Right ventricle myocardium superior (tissue), 1 donor: ENCODE data around the gene RPE65. TPM values are rescaled to one million over a fixed set of nuclear protein-coding genes. Genes with fewer than 3 reads are reported as not detected.
"Not testable (repeated sequence)": the region's sequence is repeated elsewhere in the genome, so short reads cannot be mapped to it uniquely, and the experiment has no call there.

Source experiments
- ATAC-seq: fragments of 200-7000 bp; cut with Tn5 transposase; one replicate; pipeline ENCODE4 v1.9.1; 2020; ENCODE audit warnings: mild to moderate bottlenecking; ENCODE audit not compliant: poor library complexity
- DNase-seq: peaks from one replicate; pipeline ENCODE4 v3.0.0-alpha.2; 2020
- intact Hi-C: fragments of 100-400 bp; cut with DNase I; formaldehyde crosslinking; loops from one replicate; pipeline ENCODE4 v1.11.2; 2022
- long read RNA-seq: library from polyadenylated mRNA; unstranded; transcript quantifications from one replicate; pipeline ENCODE4 v2.0.0, GENCODE V29; 2021
- total RNA-seq: library from RNA; stranded (reverse); fragmentation: NEBNext Ultra II Directional; extraction: Animal tissue kit (Norgen Biotek cat#: 25700); gene quantifications from one replicate; pipeline ENCODE4 v1.2.1, GENCODE V29; 2021
- donor health status: DM: no; HTN: yes; CAD: no; lungs with severe emphysema.

Gene RPE65
- total RNA-seq: not detected
- long read RNA-seq: 0 reads

- DNase-seq (no peak), ATAC-seq (no peak)
- intact Hi-C loops: no loop called here
Observed at GRCh38 chr1:68449901-68450300, at the start of gene RPE65. RPE65 (minus strand) TSS chr1:68449954; CDS start chr1:68449905, 49 bp downstream.

DNA sequence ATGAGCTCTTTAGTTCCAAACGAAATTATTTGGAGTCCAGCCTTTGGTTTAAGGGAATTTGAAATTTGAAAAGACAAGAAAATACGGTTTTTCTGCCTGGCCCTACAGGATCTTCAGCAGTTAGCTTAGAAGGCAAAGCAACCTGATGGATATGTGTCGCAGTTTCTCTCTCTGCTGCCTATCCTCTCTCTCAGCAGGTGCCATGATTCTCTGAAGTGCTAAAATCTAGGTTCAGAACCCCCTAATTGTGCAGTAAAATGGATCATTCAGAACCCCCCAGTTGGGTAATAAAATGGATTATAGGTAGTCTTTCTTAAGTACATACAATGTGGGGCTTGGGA, 47.6 kb upstream of the RPE65 start:
- intact Hi-C loops: no loop called here
- ATAC-seq (no peak), DNase-seq (no peak)

DNA sequence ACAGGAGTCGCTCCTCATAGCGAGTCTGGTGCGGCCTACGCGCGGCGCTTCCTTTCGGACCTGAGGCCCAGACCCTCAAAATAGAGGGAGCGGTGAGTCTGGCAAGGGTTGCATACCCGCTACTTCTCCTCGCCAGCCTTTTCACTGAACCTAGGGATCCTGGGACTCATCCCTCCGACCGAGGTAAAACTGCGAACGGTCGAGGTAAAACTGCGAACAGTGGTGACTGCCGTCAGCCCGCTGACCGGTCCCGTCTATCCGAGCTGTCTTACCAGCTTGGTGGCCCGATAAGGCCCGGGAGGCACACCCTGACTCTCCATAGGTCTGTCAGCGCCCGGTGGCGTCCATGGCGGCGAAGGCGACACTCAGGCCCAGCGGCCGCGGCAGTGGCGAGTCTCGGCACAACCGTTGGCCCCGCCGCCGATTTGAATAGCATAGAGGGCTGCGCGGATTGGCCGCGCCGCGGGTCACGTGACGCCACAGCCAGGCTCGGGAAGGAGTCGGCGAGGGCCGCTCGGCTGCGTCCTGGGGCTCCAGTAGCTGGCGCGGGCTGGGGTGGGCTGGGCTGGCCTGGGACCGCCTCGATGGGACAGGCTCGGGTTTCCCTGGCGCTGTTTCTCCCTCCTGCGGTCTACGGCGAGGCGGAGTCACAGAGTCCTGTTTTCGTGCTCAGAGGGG, 47.1 kb upstream of the RPE65 start, which contains the start of gene DEPDC1:
TSS of gene DEPDC1 (minus strand) at position 403 of the 678 bp plus-strand sequence. CDS start at position 320, 83 bp downstream.
- peak; percentile 98 for DNase-seq
- ATAC-seq: peak; percentile 100
- intact Hi-C loops: no loop called here

DNA sequence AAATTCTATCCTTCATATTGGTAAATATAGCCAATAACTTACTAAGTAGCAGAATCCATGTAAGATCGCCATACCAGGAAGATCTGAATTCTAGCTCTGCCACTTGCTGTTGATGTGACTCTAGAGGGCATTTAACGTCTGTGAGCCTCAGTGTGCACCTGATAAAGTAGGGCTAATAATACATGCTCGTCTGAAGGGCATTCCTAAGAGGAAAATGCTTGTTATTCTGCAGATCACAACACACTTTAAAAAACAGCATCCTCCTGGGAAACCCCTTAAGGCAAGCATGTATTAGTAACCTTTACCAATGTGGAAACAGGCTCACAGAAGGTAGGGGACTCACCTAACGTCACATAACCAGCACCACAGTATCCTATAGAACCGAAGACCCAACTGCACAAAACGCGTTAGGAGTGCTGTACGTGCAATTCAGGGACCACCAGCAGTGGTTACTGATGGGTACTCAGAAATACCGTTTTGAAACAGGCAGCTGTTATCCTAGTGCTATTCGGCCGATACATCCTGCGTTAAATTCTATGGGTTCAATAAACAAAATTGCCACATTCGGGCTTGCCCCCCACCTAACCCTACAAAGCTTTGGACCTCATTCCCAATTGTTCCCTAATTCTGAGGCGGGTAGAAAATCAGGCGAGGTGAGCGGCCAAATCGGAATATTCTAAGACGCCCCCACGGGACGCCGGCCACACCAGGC, 46.4 kb upstream of the RPE65 start:
- ATAC-seq (no peak), DNase-seq (no peak)
- intact Hi-C loops: no loop called here

DNA sequence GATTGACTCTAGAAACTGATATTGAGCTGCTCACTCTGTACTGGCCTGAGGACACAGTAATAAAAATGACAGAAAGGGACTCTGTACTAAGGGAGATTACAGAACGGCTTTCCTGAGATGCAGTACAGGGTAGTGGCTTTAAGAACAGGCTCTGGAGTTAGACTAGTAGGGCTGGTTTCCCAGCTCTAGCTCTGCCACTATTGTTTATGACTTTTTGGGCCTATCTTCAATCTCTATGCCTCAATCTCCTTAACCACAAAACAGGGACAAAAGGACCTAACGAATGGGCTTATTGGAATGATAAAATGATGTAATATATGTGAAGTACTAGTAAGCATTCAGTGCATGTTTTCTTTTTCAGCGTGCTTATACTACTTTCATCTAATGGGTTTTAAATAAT, 45.8 kb upstream of the RPE65 start:
- ATAC-seq (no peak), DNase-seq (no peak)
- intact Hi-C loops: no loop called here

GRCh38 chr1:68493193-68493592, 43.4 kb upstream of the RPE65 start:
- no peak for DNase-seq
- intact Hi-C loops: no loop called here
- no peak for ATAC-seq

DNA sequence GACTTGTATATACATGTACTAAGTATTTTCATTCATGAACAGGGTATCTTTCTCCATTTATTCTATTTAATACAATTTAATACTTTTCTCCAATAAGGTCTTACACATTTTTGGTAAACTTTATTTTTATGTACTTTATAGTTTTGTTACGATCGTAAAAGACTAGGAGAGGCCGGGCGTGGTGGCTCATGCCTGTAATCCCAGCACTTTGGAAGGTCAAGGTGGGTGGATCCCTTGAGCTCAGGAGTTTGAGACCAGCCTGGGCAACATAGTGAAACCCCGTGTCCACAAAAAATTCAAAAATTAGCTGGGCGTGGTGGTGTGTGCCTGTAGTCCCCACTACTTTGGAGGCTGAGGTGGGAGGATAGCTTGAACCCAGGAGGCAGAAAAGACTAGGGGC, 42.5 kb upstream of the RPE65 start:
- intact Hi-C loops, DNase-seq, ATAC-seq: not testable (repeated sequence)

DNA sequence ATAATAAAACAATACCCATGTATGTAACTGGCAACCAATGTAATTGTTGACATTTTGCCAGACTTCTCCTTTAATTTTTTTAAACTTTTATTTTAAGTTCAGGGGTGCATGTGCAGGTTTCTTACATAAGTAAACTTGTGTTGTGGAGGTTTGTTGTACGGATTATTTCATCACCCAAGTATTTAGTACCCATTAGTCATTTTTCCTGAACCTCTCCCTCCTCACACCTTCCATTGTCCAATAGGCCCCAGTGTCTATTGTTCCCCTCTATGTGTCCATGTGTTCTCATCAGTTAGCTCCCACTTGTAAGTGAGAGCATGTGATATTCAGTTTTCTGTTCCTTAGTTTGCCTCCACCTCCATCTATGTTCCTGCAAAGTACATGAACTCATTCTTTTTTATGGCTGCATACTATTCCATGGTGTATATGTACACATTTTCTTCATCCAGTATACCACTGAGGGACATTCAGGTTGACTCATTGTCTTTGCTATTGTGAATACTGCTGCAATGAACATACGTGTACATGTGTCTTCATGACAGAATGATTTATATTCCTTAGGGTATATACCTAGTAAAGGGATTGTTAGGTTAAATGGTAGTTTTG, 40.4 kb upstream of the RPE65 start:
- intact Hi-C loops: no loop called here
- DNase-seq (no peak), ATAC-seq (no peak)

GRCh38 chr1:68485431-68486022, 35.8 kb upstream of the RPE65 start:
- DNase-seq (no peak), ATAC-seq (no peak)
- intact Hi-C loops: no loop called here

DNA sequence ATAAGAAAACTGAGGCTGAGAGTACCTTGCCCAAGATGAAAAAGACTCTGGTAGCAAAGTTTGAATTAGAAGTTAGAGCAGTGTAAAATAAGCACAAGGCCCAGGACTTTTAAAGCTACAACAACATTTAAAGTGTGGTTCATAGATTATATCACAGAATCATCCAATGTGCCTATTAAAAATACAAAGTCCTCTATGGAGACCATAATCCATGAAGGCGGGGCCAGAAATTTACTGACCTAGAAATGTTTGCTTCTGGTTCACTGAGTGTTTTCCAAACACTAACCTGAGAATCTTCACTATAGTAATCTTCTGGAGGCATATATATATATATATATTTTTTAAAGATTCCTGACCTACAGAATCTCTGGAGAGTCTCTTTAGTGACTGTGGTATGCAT, 34.9 kb upstream of the RPE65 start:
- no peak for ATAC-seq
- intact Hi-C loops: no loop called here
- no peak for DNase-seq

DNA sequence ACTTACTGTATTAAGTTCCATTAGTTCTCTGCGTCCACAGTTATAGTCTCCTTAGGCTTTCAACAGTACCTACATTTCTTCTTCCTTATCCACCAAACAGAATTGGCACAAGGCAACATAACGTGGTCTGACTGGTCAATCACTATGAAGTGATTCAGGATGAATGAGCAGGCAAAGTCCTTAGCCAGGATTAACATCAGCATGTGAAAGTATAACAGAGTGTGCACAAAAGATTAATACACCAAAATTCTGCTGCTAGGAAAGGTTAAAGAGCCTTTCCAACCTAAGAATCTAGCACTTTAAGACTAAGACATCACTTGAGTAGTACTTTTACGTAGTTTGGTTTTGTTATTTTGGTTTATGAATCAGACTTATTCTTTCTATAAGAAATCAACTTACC, 31.3 kb upstream of the RPE65 start:
- intact Hi-C loops: no loop called here
- DNase-seq (no peak), ATAC-seq (no peak)

- DNase-seq (no peak), ATAC-seq (no peak)
- intact Hi-C loops: no loop called here
Observed at GRCh38 chr1:68479501-68479900, 29.7 kb upstream of the RPE65 start.

- ATAC-seq: no peak
- intact Hi-C loops: no loop called here
Observed at GRCh38 chr1:68478662-68479061, 28.9 kb upstream of the RPE65 start.

GRCh38 chr1:68476626-68477025, 26.9 kb upstream of the RPE65 start:
- DNase-seq, ATAC-seq, intact Hi-C loops: not testable (repeated sequence)

More at GRCh38 chr1:68478662-68479061, 28.9 kb upstream of the RPE65 start:
- no peak for DNase-seq

DNA sequence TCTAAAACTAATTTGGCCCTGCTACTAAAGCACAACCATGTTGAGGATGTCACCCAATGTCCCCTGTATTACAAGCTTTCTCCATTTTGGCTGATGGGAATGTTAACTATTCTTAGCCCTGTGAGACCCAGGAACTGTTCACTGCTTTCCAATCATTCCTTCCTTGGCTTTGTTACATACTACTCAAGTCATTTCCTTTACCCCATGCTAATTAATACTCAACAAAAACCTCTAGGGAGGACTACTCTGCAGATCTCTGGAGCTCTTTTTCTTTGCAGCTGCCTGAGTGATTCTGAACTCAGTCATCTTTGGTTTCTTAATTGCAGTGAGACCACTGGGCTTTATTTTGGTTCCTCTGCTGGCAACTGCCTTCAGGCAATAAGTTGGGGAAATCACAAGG, 23.3 kb upstream of the RPE65 start:
- ATAC-seq (no peak), DNase-seq (no peak)
- intact Hi-C loops: no loop called here

DNA sequence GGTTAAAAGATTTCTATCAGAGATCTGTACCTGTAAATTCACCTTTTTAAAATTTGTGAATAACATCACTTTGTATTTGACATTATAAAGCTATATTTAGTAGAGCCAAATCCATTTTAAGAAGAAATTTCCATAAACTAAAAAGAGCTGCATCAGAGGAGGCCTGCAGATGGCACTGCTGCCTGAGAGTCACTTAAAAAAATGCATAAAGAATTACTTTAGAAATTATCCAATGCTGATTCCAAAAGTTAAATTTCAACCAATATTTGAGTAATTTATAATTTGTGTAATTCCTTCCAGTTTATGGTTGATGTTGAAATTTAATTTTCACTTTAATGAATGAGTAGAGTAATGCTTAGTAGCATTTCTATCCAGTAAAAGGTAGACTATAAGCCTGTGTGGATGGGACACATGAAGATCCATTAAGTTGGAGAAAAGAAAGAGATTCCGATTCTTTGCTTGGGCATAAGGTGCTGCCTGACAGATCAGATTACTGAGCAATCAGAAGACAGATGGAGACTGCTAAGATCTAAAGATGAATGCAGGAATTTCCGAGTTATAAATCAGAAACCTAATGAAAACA, 20.7 kb upstream of the RPE65 start:
- intact Hi-C loops: no loop called here
- DNase-seq (no peak), ATAC-seq (no peak)

- DNase-seq (no peak), ATAC-seq (no peak)
- intact Hi-C loops: no loop called here
Observed at GRCh38 chr1:68464891-68465290, 15.1 kb upstream of the RPE65 start.

GRCh38 chr1:68460935-68461334, 11.2 kb upstream of the RPE65 start:
- intact Hi-C loops: no loop called here
- DNase-seq (no peak), ATAC-seq (no peak)

DNA sequence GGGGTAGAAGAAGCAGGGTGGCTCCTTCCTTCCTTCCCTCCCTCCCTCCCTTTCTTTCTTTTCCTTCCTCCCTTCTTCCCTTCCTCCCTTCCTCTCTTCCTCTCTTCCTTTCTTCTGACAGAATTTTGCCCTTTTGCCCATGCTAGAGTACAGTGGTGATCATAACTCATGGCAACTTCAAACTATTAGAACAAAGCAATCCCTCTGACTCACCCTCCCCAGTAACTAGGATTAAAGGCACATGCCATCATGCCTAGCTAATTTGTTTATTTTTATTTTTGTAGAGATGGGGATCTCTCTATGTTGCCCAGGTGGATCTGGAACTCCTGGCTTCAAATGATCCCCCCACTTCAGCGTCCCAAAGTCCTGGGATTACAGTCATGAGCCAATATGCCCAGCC, 10.0 kb upstream of the RPE65 start:
- intact Hi-C loops: no loop called here
- no peak for ATAC-seq
- no peak for DNase-seq
